GM23338 (cell line): Measurements from ENCODE around the gene TENM3. TPM values are rescaled to one million over a fixed set of nuclear protein-coding genes. Genes with fewer than 3 reads are reported as not detected.

ENCODE experiments used
- ATAC-seq: fragments of 200-7000 bp; cut with Tn5 transposase; 3 replicates; pipeline ENCODE4 v1.9.1; 2020
- DNase-seq: peaks from one replicate; pipeline ENCODE4 v3.0.0-alpha.2; 2015; ENCODE audit warnings: low spot score
- H2AFZ ChIP-seq: fragments of 200-600 bp; sonication (generic); 2 replicates; pipeline ENCODE4 v1.8.0; 2016; ENCODE audit warnings: antibody characterized with exemption, mild to moderate bottlenecking, moderate library complexity
- H3F3A ChIP-seq: fragments of 200-600 bp; sonication (generic); replicated peaks from 2 replicates; pipeline ENCODE4 v1.8.0; 2017; ENCODE audit warnings: antibody characterized with exemption, mixed run types, low read depth
- H3K27ac ChIP-seq: fragments of 200-600 bp; sonication (generic); 2 replicates; pipeline ENCODE4 v1.6.1; 2016; ENCODE audit warnings: low read depth
- H3K27me3 ChIP-seq: fragments of 200-600 bp; sonication (generic); 2 replicates; pipeline ENCODE4 v1.8.0; 2016; ENCODE audit warnings: mild to moderate bottlenecking, mixed run types, moderate library complexity; ENCODE audit not compliant: insufficient read depth
- H3K36me3 ChIP-seq: fragments of 200-600 bp; sonication (generic); 2 replicates; pipeline ENCODE4 v1.8.0; 2016; ENCODE audit warnings: mild to moderate bottlenecking; ENCODE audit not compliant: insufficient read depth
- H3K4me1 ChIP-seq: fragments of 200-600 bp; sonication (generic); 2 replicates; pipeline ENCODE4 v1.8.0; 2016; ENCODE audit warnings: mild to moderate bottlenecking, moderate library complexity; ENCODE audit not compliant: insufficient read depth
- H3K4me2 ChIP-seq: fragments of 200-600 bp; sonication (generic); 2 replicates; pipeline ENCODE4 v1.7.1; 2017; ENCODE audit warnings: mixed run types
- H3K4me3 ChIP-seq: fragments of 200-600 bp; sonication (generic); 2 replicates; pipeline ENCODE4 v1.6.1; 2016; ENCODE audit warnings: mixed run types
- H3K79me2 ChIP-seq: fragments of 200-600 bp; sonication (generic); replicated peaks from 2 replicates; pipeline ENCODE4 v1.8.0; 2017; ENCODE audit warnings: mild to moderate bottlenecking; ENCODE audit not compliant: insufficient read depth
- H3K9me2 ChIP-seq: fragments of 200-600 bp; sonication (generic); 2 replicates; pipeline ENCODE4 v1.8.0; 2017; ENCODE audit not compliant: insufficient read depth
- H4K20me1 ChIP-seq: fragments of 200-600 bp; sonication (generic); replicated peaks from 2 replicates; pipeline ENCODE4 v1.8.0; 2017; ENCODE audit warnings: mild to moderate bottlenecking; ENCODE audit not compliant: insufficient read depth
- H3K27ac Mint-ChIP-seq: 2 replicates; pipeline ENCODE4 v1.8.0; 2020; ENCODE audit warnings: inconsistent platforms, mild to moderate bottlenecking, moderate library complexity, mixed read lengths
- H3K27me3 Mint-ChIP-seq: 3 replicates; pipeline ENCODE4 v1.8.0; 2022; ENCODE audit warnings: low read depth, mild to moderate bottlenecking, moderate library complexity, mixed read lengths, inconsistent platforms; ENCODE audit not compliant: insufficient read depth, poor library complexity
- H3K36me3 Mint-ChIP-seq: 3 replicates; pipeline ENCODE4 v1.8.0; 2021; ENCODE audit warnings: low read depth, mild to moderate bottlenecking, inconsistent platforms, moderate library complexity, mixed read lengths
- H3K4me1 Mint-ChIP-seq: 3 replicates; pipeline ENCODE4 v1.8.0; 2020; ENCODE audit warnings: mild to moderate bottlenecking, inconsistent platforms, mixed read lengths
- H3K4me3 Mint-ChIP-seq: 3 replicates; pipeline ENCODE4 v1.8.0; 2021; ENCODE audit warnings: moderate library complexity, mild to moderate bottlenecking, inconsistent platforms, mixed read lengths
- H3K9me3 Mint-ChIP-seq: 3 replicates; pipeline ENCODE4 v1.8.0; 2020; ENCODE audit warnings: moderate library complexity, mild to moderate bottlenecking, inconsistent platforms, mixed read lengths
- CREB1 ChIP-seq: fragments of 250-450 bp; sonication (Bioruptor Pico); IDR thresholded peaks from 2 replicates; pipeline ENCODE4 v1.5.0; 2020; ENCODE audit warnings: low read depth, mild to moderate bottlenecking, moderate library complexity
- EZH2 ChIP-seq: fragments of 200-600 bp; sonication (generic); IDR thresholded peaks from one replicate; pipeline ENCODE4 v1.8.0; 2017; ENCODE audit warnings: antibody characterized with exemption, mild to moderate bottlenecking, low read depth; ENCODE audit not compliant: unreplicated experiment
- EZH2phosphoT487 ChIP-seq: fragments of 200-600 bp; sonication (generic); IDR thresholded peaks from one replicate; pipeline ENCODE4 v1.8.1; 2018; ENCODE audit warnings: antibody characterized with exemption; ENCODE audit not compliant: unreplicated experiment
- JUNB ChIP-seq: IDR thresholded peaks from one replicate; pipeline ENCODE4 v1.6.1; 2016; ENCODE audit warnings: antibody characterized with exemption; ENCODE audit not compliant: unreplicated experiment
- NANOG ChIP-seq: IDR thresholded peaks from 2 replicates; pipeline ENCODE4 v1.6.1; 2016; ENCODE audit warnings: antibody characterized with exemption, borderline replicate concordance
- POLR2AphosphoS5 ChIP-seq: IDR thresholded peaks from 2 replicates; pipeline ENCODE4 v1.6.1; 2016; ENCODE audit warnings: antibody characterized with exemption, low read depth
- STAT1 ChIP-seq: IDR thresholded peaks from one replicate; pipeline ENCODE4 v1.6.1; 2016; ENCODE audit warnings: antibody characterized with exemption; ENCODE audit not compliant: unreplicated experiment
- ZNF114 ChIP-seq: fragments of 250-450 bp; sonication (Bioruptor Pico); IDR thresholded peaks from 2 replicates; pipeline ENCODE4 v1.5.0; 2020; ENCODE audit warnings: mild to moderate bottlenecking, moderate library complexity
- ZNF331 ChIP-seq: fragments of 250-450 bp; sonication (Bioruptor Pico); IDR thresholded peaks from 2 replicates; pipeline ENCODE4 v1.5.0; 2020; ENCODE audit warnings: low read depth, mild to moderate bottlenecking, moderate library complexity
- polyA plus RNA-seq: library from polyadenylated mRNA; unstranded; fragments of >200 nt; fragmentation: Nextera tagmentation; extraction: Ambion mirVana; gene quantifications from 2 replicates; pipeline ENCODE4 v1.2.1, GENCODE V29; 2016
- total RNA-seq: library from RNA; depleted of rRNA; stranded (reverse); fragments of >200 nt; shearing (Covaris generic); gene quantifications from 2 replicates; pipeline ENCODE4 v1.2.3, GENCODE V29; 2014
- TF ChIP-seq, protein P1 (sequence below), 2 experiments: fragments of 200-600 bp in 1 of 2; sonication (generic) in 1 of 2; conservative IDR thresholded peaks; 2 replicates each; pipeline versions ENCODE4 v1.5.1 to v1.6.1; 2016 to 2017; ENCODE audit warnings: antibody characterized with exemption in 2 of 2, low read depth in 2 of 2, mild to moderate bottlenecking in 2 of 2, moderate library complexity in 1 of 2
- TF ChIP-seq, protein P2 (sequence below): IDR thresholded peaks from 2 replicates; pipeline ENCODE4 v1.6.1; 2016; ENCODE audit warnings: antibody characterized with exemption
- TF ChIP-seq, protein P3 (sequence below): IDR thresholded peaks from one replicate; pipeline ENCODE4 v1.6.1; 2018; ENCODE audit warnings: antibody characterized with exemption; ENCODE audit not compliant: unreplicated experiment
- TF ChIP-seq, protein P4 (sequence below): fragments of 250-450 bp; sonication (Bioruptor Pico); IDR thresholded peaks from 2 replicates; pipeline ENCODE4 v1.5.0; 2020; ENCODE audit warnings: mild to moderate bottlenecking, moderate library complexity

TENM3 gene
- total and polyA plus RNA-seq, 2 experiments from 2014 or later = 22.2 to 128 TPM

DNA sequence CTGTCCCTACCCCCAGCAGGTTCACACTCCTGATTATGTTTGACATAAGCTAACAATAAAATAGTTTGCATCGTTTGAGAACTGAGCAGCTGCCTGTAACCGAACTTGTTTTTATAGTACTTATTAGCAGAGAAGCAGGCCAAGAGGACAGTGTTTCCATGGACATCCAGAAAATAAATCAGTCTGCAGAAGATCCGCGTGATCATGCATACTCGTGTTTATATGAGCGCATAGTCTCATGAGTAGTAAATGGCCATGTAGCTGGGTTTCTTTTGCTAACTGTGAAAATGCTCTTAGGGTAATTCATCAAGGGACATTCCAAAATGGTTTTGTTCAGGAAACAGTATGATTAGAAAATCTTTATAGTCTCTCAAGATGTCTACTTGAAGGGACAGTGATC, 384.8 kb downstream of the TENM3 start:
- TF ChIP-seq EZH2phosphoT487 (no peak), POLR2AphosphoS5 (no peak), ZNF114 (CRISPR knock-in tag) (no peak), STAT1 (no peak), ZNF331 (CRISPR knock-in tag) (no peak), CREB1 (CRISPR knock-in tag) (no peak), JUNB (no peak), NANOG (no peak), EZH2 (no peak)
- TF ChIP-seq, protein P1, sequence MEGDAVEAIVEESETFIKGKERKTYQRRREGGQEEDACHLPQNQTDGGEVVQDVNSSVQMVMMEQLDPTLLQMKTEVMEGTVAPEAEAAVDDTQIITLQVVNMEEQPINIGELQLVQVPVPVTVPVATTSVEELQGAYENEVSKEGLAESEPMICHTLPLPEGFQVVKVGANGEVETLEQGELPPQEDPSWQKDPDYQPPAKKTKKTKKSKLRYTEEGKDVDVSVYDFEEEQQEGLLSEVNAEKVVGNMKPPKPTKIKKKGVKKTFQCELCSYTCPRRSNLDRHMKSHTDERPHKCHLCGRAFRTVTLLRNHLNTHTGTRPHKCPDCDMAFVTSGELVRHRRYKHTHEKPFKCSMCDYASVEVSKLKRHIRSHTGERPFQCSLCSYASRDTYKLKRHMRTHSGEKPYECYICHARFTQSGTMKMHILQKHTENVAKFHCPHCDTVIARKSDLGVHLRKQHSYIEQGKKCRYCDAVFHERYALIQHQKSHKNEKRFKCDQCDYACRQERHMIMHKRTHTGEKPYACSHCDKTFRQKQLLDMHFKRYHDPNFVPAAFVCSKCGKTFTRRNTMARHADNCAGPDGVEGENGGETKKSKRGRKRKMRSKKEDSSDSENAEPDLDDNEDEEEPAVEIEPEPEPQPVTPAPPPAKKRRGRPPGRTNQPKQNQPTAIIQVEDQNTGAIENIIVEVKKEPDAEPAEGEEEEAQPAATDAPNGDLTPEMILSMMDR (conservative IDR thresholded peaks at IDR 0.05; ENCODE audit: low read depth in 2 of 2) = no peak
- TF ChIP-seq, protein P2, sequence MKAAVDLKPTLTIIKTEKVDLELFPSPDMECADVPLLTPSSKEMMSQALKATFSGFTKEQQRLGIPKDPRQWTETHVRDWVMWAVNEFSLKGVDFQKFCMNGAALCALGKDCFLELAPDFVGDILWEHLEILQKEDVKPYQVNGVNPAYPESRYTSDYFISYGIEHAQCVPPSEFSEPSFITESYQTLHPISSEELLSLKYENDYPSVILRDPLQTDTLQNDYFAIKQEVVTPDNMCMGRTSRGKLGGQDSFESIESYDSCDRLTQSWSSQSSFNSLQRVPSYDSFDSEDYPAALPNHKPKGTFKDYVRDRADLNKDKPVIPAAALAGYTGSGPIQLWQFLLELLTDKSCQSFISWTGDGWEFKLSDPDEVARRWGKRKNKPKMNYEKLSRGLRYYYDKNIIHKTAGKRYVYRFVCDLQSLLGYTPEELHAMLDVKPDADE = no peak
- TF ChIP-seq, protein P3, sequence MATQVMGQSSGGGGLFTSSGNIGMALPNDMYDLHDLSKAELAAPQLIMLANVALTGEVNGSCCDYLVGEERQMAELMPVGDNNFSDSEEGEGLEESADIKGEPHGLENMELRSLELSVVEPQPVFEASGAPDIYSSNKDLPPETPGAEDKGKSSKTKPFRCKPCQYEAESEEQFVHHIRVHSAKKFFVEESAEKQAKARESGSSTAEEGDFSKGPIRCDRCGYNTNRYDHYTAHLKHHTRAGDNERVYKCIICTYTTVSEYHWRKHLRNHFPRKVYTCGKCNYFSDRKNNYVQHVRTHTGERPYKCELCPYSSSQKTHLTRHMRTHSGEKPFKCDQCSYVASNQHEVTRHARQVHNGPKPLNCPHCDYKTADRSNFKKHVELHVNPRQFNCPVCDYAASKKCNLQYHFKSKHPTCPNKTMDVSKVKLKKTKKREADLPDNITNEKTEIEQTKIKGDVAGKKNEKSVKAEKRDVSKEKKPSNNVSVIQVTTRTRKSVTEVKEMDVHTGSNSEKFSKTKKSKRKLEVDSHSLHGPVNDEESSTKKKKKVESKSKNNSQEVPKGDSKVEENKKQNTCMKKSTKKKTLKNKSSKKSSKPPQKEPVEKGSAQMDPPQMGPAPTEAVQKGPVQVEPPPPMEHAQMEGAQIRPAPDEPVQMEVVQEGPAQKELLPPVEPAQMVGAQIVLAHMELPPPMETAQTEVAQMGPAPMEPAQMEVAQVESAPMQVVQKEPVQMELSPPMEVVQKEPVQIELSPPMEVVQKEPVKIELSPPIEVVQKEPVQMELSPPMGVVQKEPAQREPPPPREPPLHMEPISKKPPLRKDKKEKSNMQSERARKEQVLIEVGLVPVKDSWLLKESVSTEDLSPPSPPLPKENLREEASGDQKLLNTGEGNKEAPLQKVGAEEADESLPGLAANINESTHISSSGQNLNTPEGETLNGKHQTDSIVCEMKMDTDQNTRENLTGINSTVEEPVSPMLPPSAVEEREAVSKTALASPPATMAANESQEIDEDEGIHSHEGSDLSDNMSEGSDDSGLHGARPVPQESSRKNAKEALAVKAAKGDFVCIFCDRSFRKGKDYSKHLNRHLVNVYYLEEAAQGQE = no peak
- TF ChIP-seq, protein P4, sequence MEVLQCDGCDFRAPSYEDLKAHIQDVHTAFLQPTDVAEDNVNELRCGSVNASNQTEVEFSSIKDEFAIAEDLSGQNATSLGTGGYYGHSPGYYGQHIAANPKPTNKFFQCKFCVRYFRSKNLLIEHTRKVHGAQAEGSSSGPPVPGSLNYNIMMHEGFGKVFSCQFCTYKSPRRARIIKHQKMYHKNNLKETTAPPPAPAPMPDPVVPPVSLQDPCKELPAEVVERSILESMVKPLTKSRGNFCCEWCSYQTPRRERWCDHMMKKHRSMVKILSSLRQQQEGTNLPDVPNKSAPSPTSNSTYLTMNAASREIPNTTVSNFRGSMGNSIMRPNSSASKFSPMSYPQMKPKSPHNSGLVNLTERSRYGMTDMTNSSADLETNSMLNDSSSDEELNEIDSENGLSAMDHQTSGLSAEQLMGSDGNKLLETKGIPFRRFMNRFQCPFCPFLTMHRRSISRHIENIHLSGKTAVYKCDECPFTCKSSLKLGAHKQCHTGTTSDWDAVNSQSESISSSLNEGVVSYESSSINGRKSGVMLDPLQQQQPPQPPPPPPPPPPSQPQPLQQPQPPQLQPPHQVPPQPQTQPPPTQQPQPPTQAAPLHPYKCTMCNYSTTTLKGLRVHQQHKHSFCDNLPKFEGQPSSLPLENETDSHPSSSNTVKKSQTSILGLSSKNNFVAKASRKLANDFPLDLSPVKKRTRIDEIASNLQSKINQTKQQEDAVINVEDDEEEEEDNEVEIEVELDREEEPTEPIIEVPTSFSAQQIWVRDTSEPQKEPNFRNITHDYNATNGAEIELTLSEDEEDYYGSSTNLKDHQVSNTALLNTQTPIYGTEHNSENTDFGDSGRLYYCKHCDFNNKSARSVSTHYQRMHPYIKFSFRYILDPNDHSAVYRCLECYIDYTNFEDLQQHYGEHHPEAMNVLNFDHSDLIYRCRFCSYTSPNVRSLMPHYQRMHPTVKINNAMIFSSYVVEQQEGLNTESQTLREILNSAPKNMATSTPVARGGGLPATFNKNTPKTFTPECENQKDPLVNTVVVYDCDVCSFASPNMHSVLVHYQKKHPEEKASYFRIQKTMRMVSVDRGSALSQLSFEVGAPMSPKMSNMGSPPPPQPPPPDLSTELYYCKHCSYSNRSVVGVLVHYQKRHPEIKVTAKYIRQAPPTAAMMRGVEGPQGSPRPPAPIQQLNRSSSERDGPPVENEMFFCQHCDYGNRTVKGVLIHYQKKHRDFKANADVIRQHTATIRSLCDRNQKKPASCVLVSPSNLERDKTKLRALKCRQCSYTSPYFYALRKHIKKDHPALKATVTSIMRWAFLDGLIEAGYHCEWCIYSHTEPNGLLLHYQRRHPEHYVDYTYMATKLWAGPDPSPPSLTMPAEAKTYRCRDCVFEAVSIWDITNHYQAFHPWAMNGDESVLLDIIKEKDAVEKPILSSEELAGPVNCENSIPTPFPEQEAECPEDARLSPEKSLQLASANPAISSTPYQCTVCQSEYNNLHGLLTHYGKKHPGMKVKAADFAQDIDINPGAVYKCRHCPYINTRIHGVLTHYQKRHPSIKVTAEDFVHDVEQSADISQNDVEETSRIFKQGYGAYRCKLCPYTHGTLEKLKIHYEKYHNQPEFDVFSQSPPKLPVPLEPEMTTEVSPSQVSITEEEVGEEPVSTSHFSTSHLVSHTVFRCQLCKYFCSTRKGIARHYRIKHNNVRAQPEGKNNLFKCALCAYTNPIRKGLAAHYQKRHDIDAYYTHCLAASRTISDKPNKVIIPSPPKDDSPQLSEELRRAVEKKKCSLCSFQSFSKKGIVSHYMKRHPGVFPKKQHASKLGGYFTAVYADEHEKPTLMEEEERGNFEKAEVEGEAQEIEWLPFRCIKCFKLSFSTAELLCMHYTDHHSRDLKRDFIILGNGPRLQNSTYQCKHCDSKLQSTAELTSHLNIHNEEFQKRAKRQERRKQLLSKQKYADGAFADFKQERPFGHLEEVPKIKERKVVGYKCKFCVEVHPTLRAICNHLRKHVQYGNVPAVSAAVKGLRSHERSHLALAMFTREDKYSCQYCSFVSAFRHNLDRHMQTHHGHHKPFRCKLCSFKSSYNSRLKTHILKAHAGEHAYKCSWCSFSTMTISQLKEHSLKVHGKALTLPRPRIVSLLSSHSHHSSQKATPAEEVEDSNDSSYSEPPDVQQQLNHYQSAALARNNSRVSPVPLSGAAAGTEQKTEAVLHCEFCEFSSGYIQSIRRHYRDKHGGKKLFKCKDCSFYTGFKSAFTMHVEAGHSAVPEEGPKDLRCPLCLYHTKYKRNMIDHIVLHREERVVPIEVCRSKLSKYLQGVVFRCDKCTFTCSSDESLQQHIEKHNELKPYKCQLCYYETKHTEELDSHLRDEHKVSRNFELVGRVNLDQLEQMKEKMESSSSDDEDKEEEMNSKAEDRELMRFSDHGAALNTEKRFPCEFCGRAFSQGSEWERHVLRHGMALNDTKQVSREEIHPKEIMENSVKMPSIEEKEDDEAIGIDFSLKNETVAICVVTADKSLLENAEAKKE (CRISPR knock-in tag) = no peak
- Histone ChIP-seq H3K36me3 (no peaks in the 10 kb centered on the region), H3F3A (no peaks in the 10 kb centered on the region), H2AFZ (no peak overlapping the region), H3K4me2 (no peak overlapping the region), H3K27ac (no peak overlapping the region), H4K20me1 (0 out of 2 replicates have a peak, but pooled peaks cover 4% of the 10 kb centered on the region), H3K4me1 (peaks cover 12% of the 10 kb centered on the region; the same call in 1 of the 2 replicates), H3K4me3 (no peak overlapping the region), H3K9me2 (no peaks in the 10 kb centered on the region), H3K79me2 (no peaks in the 10 kb centered on the region), H3K27me3 (no peaks in the 10 kb centered on the region)
- H3K4me3 Mint-ChIP-seq = no peak overlapping the region
- H3K4me1 Mint-ChIP-seq = peaks cover 23% of the 10 kb centered on the region
- H3K36me3 Mint-ChIP-seq = peaks cover 11% of the 10 kb centered on the region; the same call in 2 of the 3 replicates
- H3K27ac Mint-ChIP-seq = no peak overlapping the region
- DNase-seq = no peak
- H3K27me3 Mint-ChIP-seq = no peaks in the 10 kb centered on the region
- H3K9me3 Mint-ChIP-seq = peaks cover 5% of the 10 kb centered on the region; the same call in 1 of the 3 replicates
- ATAC-seq = no peak
